Kidney epithelial cell (primary cell): Measurements from ENCODE around the gene XPO6. TPM values are rescaled to one million over a fixed set of nuclear protein-coding genes. Genes with fewer than 3 reads are reported as not detected.

ENCODE experiments used
- DNase-seq: peaks from one replicate; pipeline ENCODE4 v3.0.0-alpha.2; 2010; ENCODE audit warnings: low read depth
- H3K27me3 ChIP-seq: 2 replicates; pipeline ENCODE4 v1.6.0; 2011; ENCODE audit warnings: low read length; ENCODE audit not compliant: control insufficient read depth, insufficient read depth
- H3K36me3 ChIP-seq: 2 replicates; pipeline ENCODE4 v1.5.1; 2011; ENCODE audit warnings: low read length; ENCODE audit not compliant: control insufficient read depth, insufficient read depth
- H3K4me3 ChIP-seq: 2 replicates; pipeline ENCODE4 v1.5.1; 2011; ENCODE audit warnings: low read depth, mild to moderate bottlenecking, control low read depth, low read length
- CTCF ChIP-seq: IDR thresholded peaks from 2 replicates; pipeline ENCODE4 v1.5.1; 2011; ENCODE audit warnings: mild to moderate bottlenecking, moderate library complexity, low read length, control low read depth, inconsistent platforms; ENCODE audit not compliant: insufficient read depth, poor library complexity, severe bottlenecking
- total RNA-seq: library from RNA; depleted of rRNA; stranded (reverse); fragments of >200 nt; gene quantifications from 2 replicates; pipeline ENCODE4 v1.2.3, GENCODE V29; 2015

XPO6 gene
- total RNA-seq, 1 donor from 2014 or later: 61.9 TPM

GRCh38 chr16:28105954-28106353 lies 105.8 kb downstream of the XPO6 start:
- DNase-seq: no peak
- H3K36me3 ChIP-seq: peaks cover 1% of the 10 kb centered on the region
- no peak overlapping the region for H3K4me3 ChIP-seq
- H3K27me3 ChIP-seq: no peaks in the 10 kb centered on the region
- no peak for TF ChIP-seq CTCF

DNA sequence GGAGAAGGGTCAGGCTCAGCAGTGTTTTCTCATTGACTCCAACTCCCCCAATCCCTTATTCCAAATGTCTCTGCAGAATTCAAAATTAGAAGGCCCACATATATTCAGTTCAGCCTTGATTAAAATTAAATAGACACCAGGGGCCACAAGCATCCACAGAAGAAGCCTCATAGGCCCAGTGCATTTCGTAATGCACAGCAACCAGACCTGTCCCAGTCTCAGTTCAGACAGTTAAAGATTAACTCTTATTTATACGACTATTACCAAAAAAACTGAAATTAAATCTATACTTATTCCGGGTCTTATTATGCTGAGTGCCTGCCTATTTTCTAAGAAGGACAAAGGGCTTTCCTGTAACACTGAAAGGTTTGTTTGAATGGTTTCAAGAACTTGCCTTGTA lies 106.5 kb downstream of the XPO6 start:
- Histone ChIP-seq H3K27me3 (no peaks in the 10 kb centered on the region), H3K36me3 (peaks cover 1% of the 10 kb centered on the region), H3K4me3 (no peak overlapping the region)
- no peak for TF ChIP-seq CTCF
- DNase-seq: no peak

DNA sequence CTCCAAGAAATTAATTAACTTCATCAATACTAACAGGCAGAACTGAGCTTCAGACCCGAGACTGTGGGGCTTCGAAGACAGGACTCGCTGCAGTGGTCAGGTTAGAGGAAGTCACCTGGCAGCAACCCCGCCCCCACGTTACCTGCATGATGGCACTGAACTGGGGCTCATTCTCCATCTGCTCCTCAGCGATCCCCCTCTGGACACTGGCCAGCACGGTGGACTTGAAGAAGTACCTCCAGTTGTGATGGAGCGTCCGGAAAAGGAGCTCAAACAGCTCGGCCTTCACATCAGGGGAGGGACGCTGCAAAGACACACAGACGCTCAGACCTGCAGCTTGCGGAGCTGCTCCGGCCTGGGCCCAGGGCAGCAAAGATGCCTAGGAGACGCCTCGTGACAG lies 107.4 kb downstream of the XPO6 start:
- Histone ChIP-seq H3K4me3 (no peak overlapping the region), H3K36me3 (peaks cover 1% of the 10 kb centered on the region), H3K27me3 (no peaks in the 10 kb centered on the region)
- DNase-seq: no peak
- TF ChIP-seq CTCF: no peak

DNA sequence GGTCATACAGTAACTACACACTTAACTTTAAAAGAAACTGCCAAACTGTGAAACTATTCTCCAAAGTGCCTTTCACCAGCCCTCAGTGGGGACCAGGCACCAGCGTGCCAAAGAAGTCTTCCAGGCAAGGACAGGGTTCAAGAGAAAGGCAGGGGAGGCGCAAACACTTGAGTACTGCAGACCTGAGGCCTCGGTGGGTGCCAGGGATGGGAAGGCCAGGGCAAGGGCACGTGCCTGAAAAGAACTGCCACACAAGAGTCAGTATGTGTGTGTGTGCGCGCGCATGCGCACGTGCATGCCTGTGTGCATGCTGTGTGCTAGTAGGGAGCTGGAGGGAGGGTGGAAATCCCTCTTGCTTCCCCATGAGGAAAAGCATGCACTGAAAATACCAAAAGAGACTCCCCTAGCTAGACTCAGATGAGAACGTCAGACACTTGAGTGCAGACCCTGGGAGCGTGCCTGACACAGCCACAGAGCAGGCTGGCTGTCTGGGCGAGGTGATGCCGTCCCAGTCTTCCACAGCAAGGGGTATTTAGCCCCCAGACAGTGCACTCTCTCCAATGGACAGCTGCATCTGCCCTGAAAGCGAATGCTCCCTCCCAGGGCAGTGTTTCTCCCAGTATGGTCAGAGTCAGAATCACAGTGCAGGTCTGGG lies 108.1 kb downstream of the XPO6 start:
- TF ChIP-seq CTCF: no peak
- no peak for DNase-seq
- peaks cover 4% of the 10 kb centered on the region for H3K36me3 ChIP-seq
- no peaks in the 10 kb centered on the region for H3K27me3 ChIP-seq
- no peak overlapping the region for H3K4me3 ChIP-seq

DNA sequence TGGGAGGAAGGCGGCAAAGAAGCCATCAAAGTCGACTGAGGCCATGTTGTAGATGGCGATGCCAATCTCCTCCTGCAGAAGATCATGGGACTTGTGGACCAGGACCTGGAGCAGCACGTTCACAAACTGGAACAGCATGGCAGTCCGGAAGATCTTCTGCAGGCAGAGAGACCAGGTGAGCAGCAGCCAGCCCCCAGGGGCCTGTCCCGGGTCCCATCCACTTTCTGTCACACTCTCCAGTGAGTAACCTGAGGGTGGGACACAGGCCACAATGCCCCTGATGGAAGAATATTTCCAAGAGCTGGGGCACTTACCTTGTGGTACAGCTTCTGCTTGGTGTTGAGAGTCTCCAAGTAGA lies 110.3 kb downstream of the XPO6 start:
- no peaks in the 10 kb centered on the region for H3K27me3 ChIP-seq
- no peak for TF ChIP-seq CTCF
- no peak for DNase-seq
- no peak overlapping the region for H3K4me3 ChIP-seq
- H3K36me3 ChIP-seq: peaks cover 4% of the 10 kb centered on the region

- no peak overlapping the region for H3K4me3 ChIP-seq
- no peaks in the 10 kb centered on the region for H3K27me3 ChIP-seq
- H3K36me3 ChIP-seq: peaks cover 4% of the 10 kb centered on the region
- no peak for TF ChIP-seq CTCF
- DNase-seq: no peak
These were observed 110.8 kb downstream of the XPO6 start for GRCh38 chr16:28100810-28101532.
